Esophagus squamous epithelium (tissue), 4 donors: ENCODE results near the gene TMEM245.

Experiments used
- POLR2A ChIP-seq, 4 donors: fragments of 450-650 bp; IDR thresholded peaks; one replicate each; pipeline ENCODE4 v1.6.1; 2017; ENCODE audit warnings: antibody characterized with exemption in 4 of 4, mild to moderate bottlenecking in 4 of 4, moderate library complexity in 3 of 4
- TF ChIP-seq, protein P1 (sequence below), 6 experiments: fragments of 450-650 bp in 4 of 6; fragments of 200-600 bp in 2 of 6; sonication (generic) in 2 of 6; IDR thresholded peaks; one replicate each; pipeline ENCODE4 v1.5.1; 2016 to 2019; ENCODE audit warnings: antibody characterized with exemption in 6 of 6, mild to moderate bottlenecking in 4 of 6, moderate library complexity in 4 of 6

DNA sequence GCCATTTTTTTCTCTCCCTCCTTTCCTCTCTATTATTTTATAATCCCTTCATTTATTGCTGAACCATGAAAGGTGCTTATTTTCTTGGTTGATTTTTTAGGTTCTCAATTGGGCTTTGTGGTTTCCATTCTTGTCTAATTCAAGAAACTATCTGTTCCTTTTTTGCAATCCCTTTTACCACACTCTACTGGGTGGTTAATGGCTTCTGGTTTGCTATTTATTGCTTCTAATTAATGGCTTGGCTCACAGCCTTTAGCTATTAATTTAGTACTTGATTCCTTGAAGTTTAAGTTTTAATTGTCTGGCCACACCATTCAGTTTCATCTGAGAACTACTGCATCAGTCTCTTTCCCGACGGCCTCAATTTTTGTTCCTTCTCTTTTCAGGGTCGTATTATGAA, 41.7 kb upstream of the TMEM245 start:
- TF ChIP-seq, protein P1, sequence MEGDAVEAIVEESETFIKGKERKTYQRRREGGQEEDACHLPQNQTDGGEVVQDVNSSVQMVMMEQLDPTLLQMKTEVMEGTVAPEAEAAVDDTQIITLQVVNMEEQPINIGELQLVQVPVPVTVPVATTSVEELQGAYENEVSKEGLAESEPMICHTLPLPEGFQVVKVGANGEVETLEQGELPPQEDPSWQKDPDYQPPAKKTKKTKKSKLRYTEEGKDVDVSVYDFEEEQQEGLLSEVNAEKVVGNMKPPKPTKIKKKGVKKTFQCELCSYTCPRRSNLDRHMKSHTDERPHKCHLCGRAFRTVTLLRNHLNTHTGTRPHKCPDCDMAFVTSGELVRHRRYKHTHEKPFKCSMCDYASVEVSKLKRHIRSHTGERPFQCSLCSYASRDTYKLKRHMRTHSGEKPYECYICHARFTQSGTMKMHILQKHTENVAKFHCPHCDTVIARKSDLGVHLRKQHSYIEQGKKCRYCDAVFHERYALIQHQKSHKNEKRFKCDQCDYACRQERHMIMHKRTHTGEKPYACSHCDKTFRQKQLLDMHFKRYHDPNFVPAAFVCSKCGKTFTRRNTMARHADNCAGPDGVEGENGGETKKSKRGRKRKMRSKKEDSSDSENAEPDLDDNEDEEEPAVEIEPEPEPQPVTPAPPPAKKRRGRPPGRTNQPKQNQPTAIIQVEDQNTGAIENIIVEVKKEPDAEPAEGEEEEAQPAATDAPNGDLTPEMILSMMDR (IDR thresholded peaks at IDR 0.05), result no peak
- no peak for TF ChIP-seq POLR2A (IDR thresholded peaks at IDR 0.05)
